Measurements from ENCODE around the gene ASCL2. TPM values are rescaled to one million over a fixed set of nuclear protein-coding genes. Genes with fewer than 3 reads are reported as not detected.

The ASCL2 gene
- total and polyA plus RNA-seq, 10 donors: 0.68 to 3.0 (median 2.3) TPM

GRCh38 chr11:2313051-2313951, 42.9 kb upstream of the ASCL2 start:
- peak overlapping the region in 3 of 8 donors; percentile 13 to 65 (median 33) for H3K27ac ChIP-seq
- peak; percentile 61 for DNase-seq
- H3K36me3 ChIP-seq: no peaks in the 10 kb centered on the region
- intact Hi-C loops (cut with DNase I; ENCODE audit: low total_unique reads): no loop called here
- no peaks in the 10 kb centered on the region for H3K9me3 ChIP-seq
- no peak overlapping the region for H3K4me3 ChIP-seq
- WGBS, 5 donors: 81 to 93% (median 87%) methylated on average over 33 to 34 of the region's 34 CpGs
- H3K4me1 ChIP-seq: peaks cover 0 to 46% (median 14%) of the 10 kb centered on the region in 6 donors
- no peak for TF ChIP-seq POLR2A (IDR thresholded peaks at IDR 0.05)
- peak; percentile 23 to 49 (median 32) for TF ChIP-seq POLR2AphosphoS5 (IDR thresholded peaks at IDR 0.05)
- H3K27me3 ChIP-seq (replicated peaks in 1 of 7): no peaks in the 10 kb centered on the region

DNA sequence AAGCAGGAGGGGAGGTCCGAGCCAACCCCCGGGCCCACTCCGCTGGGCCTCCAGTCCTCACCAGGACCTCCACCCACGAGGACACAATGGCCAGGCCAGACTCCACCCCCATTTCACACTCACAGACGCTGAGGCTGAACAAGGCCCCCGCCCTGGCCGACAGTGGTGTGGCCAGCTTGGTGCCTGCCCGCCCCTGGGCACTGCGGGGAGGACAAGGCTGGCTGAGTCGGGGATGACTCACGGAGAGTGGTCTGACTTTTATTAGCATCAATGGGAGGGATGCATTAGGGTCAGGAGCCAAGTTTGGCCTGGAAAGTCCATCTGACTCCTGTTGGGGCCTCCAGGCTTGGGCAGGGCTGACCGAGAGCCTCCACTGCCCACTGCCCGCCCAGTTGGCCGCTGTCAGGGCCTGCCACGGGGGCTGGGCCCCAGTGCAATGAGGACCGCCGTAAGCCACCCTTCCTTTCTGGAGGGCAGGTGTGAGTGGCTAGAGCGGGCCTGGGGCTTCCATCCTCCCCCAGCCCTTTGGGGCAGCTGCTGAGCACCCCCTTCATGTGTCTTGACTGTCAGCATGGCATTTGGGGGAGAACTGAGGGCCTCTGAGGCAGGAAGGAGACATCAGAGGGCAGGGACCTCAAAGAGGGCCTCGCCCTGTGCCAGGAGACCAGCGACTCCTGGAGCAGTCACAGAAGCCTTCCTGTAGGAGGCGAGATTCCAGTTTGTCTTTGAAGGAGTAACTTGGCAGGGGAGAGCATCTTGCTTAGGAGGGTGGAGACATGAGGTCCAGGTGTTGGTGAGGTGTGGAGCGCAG, 42.0 kb upstream of the ASCL2 start:
- Histone ChIP-seq H3K27ac (peak overlapping the region in 3 of 8 donors; percentile 7 to 33 (median 13)), H3K9me3 (no peaks in the 10 kb centered on the region), H3K36me3 (no peaks in the 10 kb centered on the region), H3K27me3 (replicated peaks in 1 of 7) (no peaks in the 10 kb centered on the region), H3K4me3 (no peak overlapping the region), H3K4me1 (peaks cover 0 to 52% (median 16%) of the 10 kb centered on the region in 6 donors)
- TF ChIP-seq POLR2A (IDR thresholded peaks at IDR 0.05): no peak
- TF ChIP-seq POLR2AphosphoS5 (IDR thresholded peaks at IDR 0.05): peak in 1 of 3 donors; percentile 53
- TF ChIP-seq, protein P1, sequence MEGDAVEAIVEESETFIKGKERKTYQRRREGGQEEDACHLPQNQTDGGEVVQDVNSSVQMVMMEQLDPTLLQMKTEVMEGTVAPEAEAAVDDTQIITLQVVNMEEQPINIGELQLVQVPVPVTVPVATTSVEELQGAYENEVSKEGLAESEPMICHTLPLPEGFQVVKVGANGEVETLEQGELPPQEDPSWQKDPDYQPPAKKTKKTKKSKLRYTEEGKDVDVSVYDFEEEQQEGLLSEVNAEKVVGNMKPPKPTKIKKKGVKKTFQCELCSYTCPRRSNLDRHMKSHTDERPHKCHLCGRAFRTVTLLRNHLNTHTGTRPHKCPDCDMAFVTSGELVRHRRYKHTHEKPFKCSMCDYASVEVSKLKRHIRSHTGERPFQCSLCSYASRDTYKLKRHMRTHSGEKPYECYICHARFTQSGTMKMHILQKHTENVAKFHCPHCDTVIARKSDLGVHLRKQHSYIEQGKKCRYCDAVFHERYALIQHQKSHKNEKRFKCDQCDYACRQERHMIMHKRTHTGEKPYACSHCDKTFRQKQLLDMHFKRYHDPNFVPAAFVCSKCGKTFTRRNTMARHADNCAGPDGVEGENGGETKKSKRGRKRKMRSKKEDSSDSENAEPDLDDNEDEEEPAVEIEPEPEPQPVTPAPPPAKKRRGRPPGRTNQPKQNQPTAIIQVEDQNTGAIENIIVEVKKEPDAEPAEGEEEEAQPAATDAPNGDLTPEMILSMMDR (IDR thresholded peaks at IDR 0.05 in 8 of 11, conservative IDR thresholded peaks at IDR 0.05 in 3 of 11): no peak
- intact Hi-C loops (cut with DNase I; ENCODE audit: low total_unique reads): no loop called here
- WGBS, 5 donors: 84 to 90% (median 86%) methylated on average over 14 to 22 of the region's 22 CpGs
- DNase-seq: peak; percentile 61

DNA sequence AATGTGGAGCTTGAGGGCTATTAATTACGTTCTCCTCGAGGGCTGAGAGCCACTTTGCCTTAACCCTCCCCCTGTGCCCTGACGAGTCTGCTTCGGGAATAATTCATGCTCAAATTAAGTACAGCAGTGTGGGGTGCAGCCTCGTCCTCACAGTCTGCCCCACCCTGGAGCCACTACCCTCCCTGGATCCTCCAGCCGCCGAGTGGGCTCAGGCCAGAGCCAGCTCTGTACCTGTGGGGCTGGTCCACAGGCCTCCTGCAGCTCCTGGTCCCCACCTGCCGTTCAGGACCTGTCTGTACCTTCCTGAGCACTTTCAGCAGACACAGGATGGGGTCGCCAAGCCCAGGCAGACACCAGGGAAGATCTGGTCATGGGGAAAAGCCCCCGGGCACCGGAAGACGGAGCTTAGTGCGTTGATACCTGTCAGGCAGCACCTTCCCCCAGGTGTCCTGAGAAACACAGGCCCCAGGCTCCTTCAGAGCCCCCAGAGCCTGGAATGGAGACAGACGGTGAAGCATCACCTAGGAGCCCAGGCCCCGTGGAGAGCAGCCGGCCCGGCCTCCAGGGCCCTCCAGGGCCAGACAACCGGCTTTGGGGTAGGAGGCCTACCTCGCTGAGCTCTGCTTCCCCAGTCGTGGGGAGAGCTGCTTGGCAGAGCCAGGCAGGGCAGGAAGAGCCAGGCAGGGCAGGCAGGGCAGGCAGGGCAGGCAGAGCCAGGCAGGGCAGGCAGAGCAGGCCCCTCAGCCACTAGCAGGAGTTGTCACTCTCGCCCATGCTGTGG, 41.2 kb upstream of the ASCL2 start:
- Histone ChIP-seq H3K4me3 (no peak overlapping the region), H3K9me3 (no peaks in the 10 kb centered on the region), H3K36me3 (no peaks in the 10 kb centered on the region), H3K27ac (peak overlapping the region in 3 of 8 donors; percentile 0 to 33 (median 7)), H3K4me1 (peaks cover 3 to 60% (median 24%) of the 10 kb centered on the region in 6 donors), H3K27me3 (replicated peaks in 1 of 7) (no peaks in the 10 kb centered on the region)
- 80 to 88% (median 86%) methylated on average over 20 to 21 of the region's 21 CpGs for WGBS, 5 donors
- intact Hi-C loops (cut with DNase I; ENCODE audit: low total_unique reads): no loop called here
- peak; percentile 54 for DNase-seq
- TF ChIP-seq POLR2A (IDR thresholded peaks at IDR 0.05) (no peak), POLR2AphosphoS5 (IDR thresholded peaks at IDR 0.05) (no peak)
- TF ChIP-seq, protein P1 (IDR thresholded peaks at IDR 0.05 in 8 of 11, conservative IDR thresholded peaks at IDR 0.05 in 3 of 11): no peak

DNA sequence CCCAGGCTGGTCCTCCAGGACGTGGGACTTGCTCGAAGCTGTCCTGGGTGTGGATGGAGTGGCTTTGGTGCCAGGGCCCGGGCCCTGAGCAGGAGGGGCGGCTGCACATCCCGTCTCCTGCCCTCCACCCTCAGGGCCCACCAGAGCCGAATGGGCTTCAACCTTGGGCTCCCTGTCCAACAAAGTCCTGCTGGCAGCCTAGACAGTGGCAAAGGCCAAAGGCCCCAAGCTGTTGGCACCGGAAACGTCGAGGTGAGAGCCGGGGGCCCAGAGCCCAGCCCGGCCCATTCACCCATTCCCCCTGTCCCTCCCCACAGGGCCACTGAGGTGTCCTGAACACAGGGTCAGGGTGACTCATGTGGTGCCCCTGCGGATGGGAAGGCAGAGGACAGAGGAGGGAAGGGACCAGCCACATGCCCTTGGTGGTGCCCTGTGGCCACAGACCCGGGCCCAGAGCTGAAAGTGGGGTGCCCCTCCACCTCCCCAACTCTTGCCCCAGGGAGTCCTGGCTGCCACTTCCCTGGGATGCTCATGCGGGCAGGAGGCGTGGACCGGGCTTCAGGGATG, 40.5 kb upstream of the ASCL2 start:
- Histone ChIP-seq H3K27me3 (replicated peaks in 1 of 7) (no peaks in the 10 kb centered on the region), H3K36me3 (no peaks in the 10 kb centered on the region), H3K27ac (no peak overlapping the region), H3K4me3 (no peak overlapping the region), H3K4me1 (peaks cover 7 to 60% (median 31%) of the 10 kb centered on the region in 6 donors), H3K9me3 (no peaks in the 10 kb centered on the region)
- intact Hi-C loops (cut with DNase I; ENCODE audit: low total_unique reads): no loop called here
- TF ChIP-seq POLR2AphosphoS5 (IDR thresholded peaks at IDR 0.05): no peak
- TF ChIP-seq, protein P1 (IDR thresholded peaks at IDR 0.05 in 8 of 11, conservative IDR thresholded peaks at IDR 0.05 in 3 of 11): no peak
- no peak for TF ChIP-seq POLR2A (IDR thresholded peaks at IDR 0.05)
- DNase-seq: peak; percentile 69
- 77 to 93% (median 86%) methylated on average over 6 to 16 of the region's 16 CpGs for WGBS, 5 donors

All from spleen (tissue), 11 donors.